GM12878 (cell line): ENCODE data around the gene HK3. TPM values are rescaled to one million over a fixed set of nuclear protein-coding genes. Genes with fewer than 3 reads are reported as not detected.

Experiments
- ATAC-seq: fragments of 200-7000 bp; cut with Tn5 transposase; 3 replicates; pipeline ENCODE4 v1.9.1; 2020; ENCODE audit warnings: mild to moderate bottlenecking, moderate library complexity
- BruUV-seq: library from RNA; stranded (reverse); fragments of 400-500 nt; replicated peaks from 2 replicates; lab custom pipeline; 2021; lab: Mats Ljungman, UMichigan
- CTCF ChIA-PET: fragments of 300-600 bp; sonication (Branson Sonifier 250); formaldehyde crosslinking; extraction: SDS; loops from one replicate; lab custom pipeline; 2021; ENCODE audit warnings: inconsistent platforms; lab: Yijun Ruan, JAX
- POLR2A ChIA-PET: fragments of 350-600 bp; formaldehyde crosslinking; extraction: SDS; loops from one replicate; lab custom pipeline; 2021; ENCODE audit warnings: inconsistent platforms; lab: Charles Lee
- RAD21 ChIA-PET: fragments of 300-600 bp; sonication (Branson Sonifier 250); formaldehyde crosslinking; loops from one replicate; lab custom pipeline; 2023; ENCODE audit warnings: antibody characterized with exemption; ENCODE audit not compliant: unreplicated experiment; lab: Charles Lee
- SMC1A ChIA-PET: fragments of 300-600 bp; sonication (Branson Sonifier 250); formaldehyde crosslinking; loops from one replicate; lab custom pipeline; 2023; ENCODE audit not compliant: unreplicated experiment, uncharacterized antibody; lab: Charles Lee
- DNase-seq: peaks from one replicate; pipeline ENCODE4 v3.0.0-alpha.2; 2011; ENCODE audit warnings: low read depth, low spot score
- FAIRE-seq: peaks from 3 replicates; lab custom pipeline; 2011; peaks lifted over from hg19 to GRCh38; lab: Jason Lieb, UNC
- H2AFZ ChIP-seq: 2 replicates; pipeline ENCODE4 v1.6.0; 2011; ENCODE audit warnings: low read depth, low read length, control low read depth; ENCODE audit not compliant: control insufficient read depth
- H3K27ac ChIP-seq: 2 replicates; pipeline ENCODE4 v1.5.1; 2011; ENCODE audit warnings: control low read depth; ENCODE audit not compliant: control insufficient read depth, insufficient read depth
- H3K27me3 ChIP-seq, 2 experiments: replicated peaks in 1 of 2; 2 replicates each; pipeline versions ENCODE4 v1.6.0 to v1.6.1; 2011; ENCODE audit warnings: low read length in 1 of 2; ENCODE audit not compliant: control insufficient read depth in 2 of 2, insufficient read depth in 2 of 2
- H3K36me3 ChIP-seq, 2 experiments: 2 replicates each; pipeline ENCODE4 v1.5.1; 2011; ENCODE audit warnings: low read length in 1 of 2; ENCODE audit not compliant: control insufficient read depth in 2 of 2, insufficient read depth in 2 of 2
- H3K4me1 ChIP-seq: 2 replicates; pipeline ENCODE4 v1.6.1; 2011; ENCODE audit warnings: mild to moderate bottlenecking, low read length, moderate library complexity, mixed read lengths; ENCODE audit not compliant: control insufficient read depth, insufficient read depth
- H3K4me2 ChIP-seq: 2 replicates; pipeline ENCODE4 v1.6.0; 2011; ENCODE audit warnings: control low read depth; ENCODE audit not compliant: control insufficient read depth, insufficient read depth
- H3K4me3 ChIP-seq: fragments of 200-600 bp; sonication (generic); 2 replicates; pipeline ENCODE4 v1.5.1; 2016
- H3K79me2 ChIP-seq: 2 replicates; pipeline ENCODE4 v1.6.0; 2011; ENCODE audit warnings: low read length; ENCODE audit not compliant: control insufficient read depth, insufficient read depth
- H3K9ac ChIP-seq: 2 replicates; pipeline ENCODE4 v1.8.0; 2011; ENCODE audit warnings: low read length, control low read depth, mixed read lengths; ENCODE audit not compliant: control insufficient read depth, insufficient read depth
- H3K9me3 ChIP-seq: replicated peaks from 3 replicates; pipeline ENCODE4 v1.5.1; 2011; ENCODE audit warnings: mild to moderate bottlenecking, low read length; ENCODE audit not compliant: control insufficient read depth, insufficient read depth
- H4K20me1 ChIP-seq: 2 replicates; pipeline ENCODE4 v1.6.0; 2011; ENCODE audit not compliant: control insufficient read depth, insufficient read depth
- HDAC2 ChIP-seq: fragments of 200-600 bp; sonication (generic); IDR thresholded peaks from 2 replicates; pipeline ENCODE4 v1.6.1; 2017
- MEF2B ChIP-seq: fragments of 450-650 bp; IDR thresholded peaks from 2 replicates; pipeline ENCODE4 v1.6.1; 2018; ENCODE audit warnings: mild to moderate bottlenecking, moderate library complexity; ENCODE audit not compliant: partially characterized antibody, poor library complexity, severe bottlenecking
- NR2C1 ChIP-seq: fragments of 450-650 bp; IDR thresholded peaks from 2 replicates; pipeline ENCODE4 v1.6.1; 2017; ENCODE audit warnings: antibody characterized with exemption, mild to moderate bottlenecking, moderate library complexity
- NR2C2 ChIP-seq: IDR thresholded peaks from 2 replicates; pipeline ENCODE4 v1.6.1; 2011; ENCODE audit warnings: borderline replicate concordance, low read depth; ENCODE audit not compliant: control insufficient read depth, insufficient read length
- NRF1 ChIP-seq: conservative IDR thresholded peaks from 2 replicates; pipeline ENCODE4 v1.6.1; 2011; ENCODE audit warnings: mild to moderate bottlenecking, low read depth, low read length, improper control_type of control experiment
- WGBS: methylation state at CpG from one replicate; pipeline ENCODE4 v1.1.6; 2016; ENCODE audit warnings: low lambda C conversion rate; ENCODE audit not compliant: insufficient replicate concordance, insufficient coverage; ENCODE audit errors: missing lambda C conversion rate; 5-methylcytosine and 5-hydroxymethylcytosine counted together
- in situ Hi-C: fragments of 300-500 bp; cut with MboI; formaldehyde crosslinking; loops from 9 replicates; pipeline ENCODE4 v1.14.3; 2018; ENCODE audit warnings: mixed read lengths
- intact Hi-C: fragments of 100-400 bp; cut with micrococcal nuclease; formaldehyde crosslinking; loops from one replicate; pipeline ENCODE4 v1.14.2; 2022; ENCODE audit not compliant: unreplicated experiment
- polyA plus RNA-seq, 11 experiments: library from polyadenylated mRNA; depleted of rRNA in 4 of 11; unstranded in 6 of 11; stranded (reverse) in 5 of 11; fragments of >200 nt; fragmentation: Nextera tagmentation in 4 of 11; fragmentation: Illumina TruSeq in 1 of 11; extraction: Ambion mirVana in 4 of 11; extraction: Trizol in 1 of 11; gene quantifications; 1 replicate in 1 of 11; 2 replicates in 10 of 11; pipeline versions ENCODE4 v1.2.1 to v1.2.3, GENCODE V29; 2011 to 2016; ENCODE audit warnings: inconsistent platforms in 2 of 11, missing spikeins in 2 of 11, low read depth in 1 of 11
- total RNA-seq, 4 experiments: library from RNA; depleted of rRNA in 3 of 4; stranded (reverse); fragments of >200 nt in 3 of 4; fragmentation: Illumina TruSeq in 1 of 4; extraction: Trizol in 1 of 4; gene quantifications; 2 replicates each; pipeline versions ENCODE4 v1.2.1 to v1.2.3, GENCODE V29; 2013 to 2021
- TF ChIP-seq, protein P1 (sequence below): fragments of 450-650 bp; formaldehyde crosslinking; IDR thresholded peaks from 2 replicates; pipeline ENCODE4 v1.4.0; 2020; ENCODE audit warnings: mild to moderate bottlenecking, moderate library complexity
- TF ChIP-seq, protein P2 (sequence below): fragments of 450-650 bp; formaldehyde crosslinking; IDR thresholded peaks from 2 replicates; pipeline ENCODE4 v1.4.0; 2022; ENCODE audit warnings: mild to moderate bottlenecking, moderate library complexity
- TF ChIP-seq, protein P3 (sequence below): IDR thresholded peaks from 2 replicates; pipeline ENCODE4 v1.6.1; 2011; ENCODE audit warnings: borderline replicate concordance, low read depth, mild to moderate bottlenecking, moderate library complexity, mixed read lengths, low read length; ENCODE audit not compliant: insufficient read depth; ENCODE audit errors: extremely low read length
- TF ChIP-seq, protein P4 (sequence below): fragments of 450-650 bp; IDR thresholded peaks from 2 replicates; pipeline ENCODE4 v1.6.1; 2017; ENCODE audit warnings: borderline replicate concordance

The HK3 gene
- total and polyA plus RNA-seq, 10 of the 15 experiments (the other 5 are each of a cell fraction or from before 2014, with no cell fraction given): 0.13 to 1.3 (median 0.26) TPM; not detected in 4

DNA sequence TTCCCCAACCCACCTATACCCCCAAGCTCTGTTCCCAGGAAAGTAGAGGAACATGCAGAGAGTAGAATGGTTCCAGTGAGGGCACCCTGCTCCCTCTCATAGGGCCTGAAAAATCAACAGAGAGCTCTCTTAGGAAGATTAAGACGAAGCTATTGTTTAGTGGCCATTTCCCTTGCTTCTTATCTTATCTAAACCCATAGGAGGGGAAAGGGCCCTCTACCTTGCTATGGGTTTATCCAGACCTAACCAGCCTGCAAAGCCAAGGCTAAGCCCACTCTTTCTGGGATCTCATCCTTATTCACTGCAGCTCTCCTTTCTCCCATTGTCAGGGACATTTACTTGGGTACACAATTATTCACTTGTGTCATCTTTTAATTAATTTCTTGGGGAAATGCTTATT is 39.3 kb upstream of the HK3 start:
- intact Hi-C loops: no loop called here
- CTCF ChIA-PET: interaction anchor here (0.7 to 0.8 kb wide), 2 partner anchors 174 to 278 kb away, joined by 3 to 4 read pairs; no protein-coding TSS in a partner anchor
- TF ChIP-seq, protein P1, sequence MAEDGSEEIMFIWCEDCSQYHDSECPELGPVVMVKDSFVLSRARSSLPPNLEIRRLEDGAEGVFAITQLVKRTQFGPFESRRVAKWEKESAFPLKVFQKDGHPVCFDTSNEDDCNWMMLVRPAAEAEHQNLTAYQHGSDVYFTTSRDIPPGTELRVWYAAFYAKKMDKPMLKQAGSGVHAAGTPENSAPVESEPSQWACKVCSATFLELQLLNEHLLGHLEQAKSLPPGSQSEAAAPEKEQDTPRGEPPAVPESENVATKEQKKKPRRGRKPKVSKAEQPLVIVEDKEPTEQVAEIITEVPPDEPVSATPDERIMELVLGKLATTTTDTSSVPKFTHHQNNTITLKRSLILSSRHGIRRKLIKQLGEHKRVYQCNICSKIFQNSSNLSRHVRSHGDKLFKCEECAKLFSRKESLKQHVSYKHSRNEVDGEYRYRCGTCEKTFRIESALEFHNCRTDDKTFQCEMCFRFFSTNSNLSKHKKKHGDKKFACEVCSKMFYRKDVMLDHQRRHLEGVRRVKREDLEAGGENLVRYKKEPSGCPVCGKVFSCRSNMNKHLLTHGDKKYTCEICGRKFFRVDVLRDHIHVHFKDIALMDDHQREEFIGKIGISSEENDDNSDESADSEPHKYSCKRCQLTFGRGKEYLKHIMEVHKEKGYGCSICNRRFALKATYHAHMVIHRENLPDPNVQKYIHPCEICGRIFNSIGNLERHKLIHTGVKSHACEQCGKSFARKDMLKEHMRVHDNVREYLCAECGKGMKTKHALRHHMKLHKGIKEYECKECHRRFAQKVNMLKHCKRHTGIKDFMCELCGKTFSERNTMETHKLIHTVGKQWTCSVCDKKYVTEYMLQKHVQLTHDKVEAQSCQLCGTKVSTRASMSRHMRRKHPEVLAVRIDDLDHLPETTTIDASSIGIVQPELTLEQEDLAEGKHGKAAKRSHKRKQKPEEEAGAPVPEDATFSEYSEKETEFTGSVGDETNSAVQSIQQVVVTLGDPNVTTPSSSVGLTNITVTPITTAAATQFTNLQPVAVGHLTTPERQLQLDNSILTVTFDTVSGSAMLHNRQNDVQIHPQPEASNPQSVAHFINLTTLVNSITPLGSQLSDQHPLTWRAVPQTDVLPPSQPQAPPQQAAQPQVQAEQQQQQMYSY: no peak
- TF ChIP-seq, protein P2, sequence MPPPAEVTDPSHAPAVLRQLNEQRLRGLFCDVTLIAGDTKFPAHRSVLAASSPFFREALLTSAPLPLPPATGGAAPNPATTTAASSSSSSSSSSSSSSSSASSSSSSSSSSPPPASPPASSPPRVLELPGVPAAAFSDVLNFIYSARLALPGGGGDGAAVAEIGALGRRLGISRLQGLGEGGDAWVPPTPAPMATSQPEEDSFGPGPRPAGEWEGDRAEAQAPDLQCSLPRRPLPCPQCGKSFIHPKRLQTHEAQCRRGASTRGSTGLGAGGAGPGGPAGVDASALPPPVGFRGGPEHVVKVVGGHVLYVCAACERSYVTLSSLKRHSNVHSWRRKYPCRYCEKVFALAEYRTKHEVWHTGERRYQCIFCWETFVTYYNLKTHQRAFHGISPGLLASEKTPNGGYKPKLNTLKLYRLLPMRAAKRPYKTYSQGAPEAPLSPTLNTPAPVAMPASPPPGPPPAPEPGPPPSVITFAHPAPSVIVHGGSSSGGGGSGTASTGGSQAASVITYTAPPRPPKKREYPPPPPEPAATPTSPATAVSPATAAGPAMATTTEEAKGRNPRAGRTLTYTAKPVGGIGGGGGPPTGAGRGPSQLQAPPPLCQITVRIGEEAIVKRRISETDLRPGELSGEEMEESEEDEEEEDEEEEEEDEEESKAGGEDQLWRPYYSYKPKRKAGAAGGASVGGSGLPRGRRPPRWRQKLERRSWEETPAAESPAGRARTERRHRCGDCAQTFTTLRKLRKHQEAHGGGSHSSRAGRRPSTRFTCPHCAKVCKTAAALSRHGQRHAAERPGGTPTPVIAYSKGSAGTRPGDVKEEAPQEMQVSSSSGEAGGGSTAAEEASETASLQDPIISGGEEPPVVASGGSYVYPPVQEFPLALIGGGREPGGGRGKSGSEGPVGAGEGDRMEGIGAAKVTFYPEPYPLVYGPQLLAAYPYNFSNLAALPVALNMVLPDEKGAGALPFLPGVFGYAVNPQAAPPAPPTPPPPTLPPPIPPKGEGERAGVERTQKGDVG (CRISPR knock-in tag): no peak
- TF ChIP-seq MEF2B (no peak), NR2C2 (no peak), NR2C1 (no peak), HDAC2 (no peak), NRF1 (no peak)
- TF ChIP-seq, protein P3, sequence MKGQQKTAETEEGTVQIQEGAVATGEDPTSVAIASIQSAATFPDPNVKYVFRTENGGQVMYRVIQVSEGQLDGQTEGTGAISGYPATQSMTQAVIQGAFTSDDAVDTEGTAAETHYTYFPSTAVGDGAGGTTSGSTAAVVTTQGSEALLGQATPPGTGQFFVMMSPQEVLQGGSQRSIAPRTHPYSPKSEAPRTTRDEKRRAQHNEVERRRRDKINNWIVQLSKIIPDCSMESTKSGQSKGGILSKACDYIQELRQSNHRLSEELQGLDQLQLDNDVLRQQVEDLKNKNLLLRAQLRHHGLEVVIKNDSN: no peak
- TF ChIP-seq, protein P4, sequence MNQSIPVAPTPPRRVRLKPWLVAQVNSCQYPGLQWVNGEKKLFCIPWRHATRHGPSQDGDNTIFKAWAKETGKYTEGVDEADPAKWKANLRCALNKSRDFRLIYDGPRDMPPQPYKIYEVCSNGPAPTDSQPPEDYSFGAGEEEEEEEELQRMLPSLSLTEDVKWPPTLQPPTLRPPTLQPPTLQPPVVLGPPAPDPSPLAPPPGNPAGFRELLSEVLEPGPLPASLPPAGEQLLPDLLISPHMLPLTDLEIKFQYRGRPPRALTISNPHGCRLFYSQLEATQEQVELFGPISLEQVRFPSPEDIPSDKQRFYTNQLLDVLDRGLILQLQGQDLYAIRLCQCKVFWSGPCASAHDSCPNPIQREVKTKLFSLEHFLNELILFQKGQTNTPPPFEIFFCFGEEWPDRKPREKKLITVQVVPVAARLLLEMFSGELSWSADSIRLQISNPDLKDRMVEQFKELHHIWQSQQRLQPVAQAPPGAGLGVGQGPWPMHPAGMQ: no peak

More for the DNA sequence above, 39.3 kb upstream of the HK3 start:
- in situ Hi-C loops: no loop called here
- Histone ChIP-seq H3K4me2 (no peak overlapping the region), H3K4me3 (no peak overlapping the region), H2AFZ (no peak overlapping the region), H3K9ac (no peak overlapping the region), H3K4me1 (no peaks in the 10 kb centered on the region), H3K9me3 (no peaks in the 10 kb centered on the region), H3K79me2 (no peaks in the 10 kb centered on the region), H3K36me3 (peaks cover 3 to 11% of the 10 kb centered on the region in 2 experiments), H3K27ac (no peak overlapping the region), H4K20me1 (no peaks in the 10 kb centered on the region; the same call in 1 of the 2 replicates), H3K27me3 (no peaks in the 10 kb centered on the region)
- ChIA-PET POLR2A (interaction anchor here (0.6 to 1.6 kb wide), 3 partner anchors 9 to 432 kb away, joined by 3 to 7 read pairs (median 4); no protein-coding TSS in a partner anchor), SMC1A (interaction anchor here (0.6 to 1.5 kb wide), 3 partner anchors 9 to 278 kb away, joined by 3 read pairs; no protein-coding TSS in a partner anchor), RAD21 (interaction anchor here (0.7 kb wide), 1 partner anchor 37 kb away, joined by 7 read pairs; no protein-coding TSS in a partner anchor)
- BruUV-seq: no TSS peak
- FAIRE-seq (no peak), ATAC-seq (no peak), DNase-seq (no peak)
- WGBS: 94% methylated on average over 1 of the region's 1 CpG
